Measurements from ENCODE around the gene PCDHB14. TPM values are rescaled to one million over a fixed set of nuclear protein-coding genes. Genes with fewer than 3 reads are reported as not detected.
A peak's percentile ranks its signal among the peaks of the same experiment; 100 is the strongest.
"Not testable (repeated sequence)": the region's sequence is repeated elsewhere in the genome, so short reads cannot be mapped to it uniquely, and the experiment has no call there.

Gene PCDHB14
- total RNA-seq, 1 experiment from 2014 or later, result 0.48 TPM

DNA sequence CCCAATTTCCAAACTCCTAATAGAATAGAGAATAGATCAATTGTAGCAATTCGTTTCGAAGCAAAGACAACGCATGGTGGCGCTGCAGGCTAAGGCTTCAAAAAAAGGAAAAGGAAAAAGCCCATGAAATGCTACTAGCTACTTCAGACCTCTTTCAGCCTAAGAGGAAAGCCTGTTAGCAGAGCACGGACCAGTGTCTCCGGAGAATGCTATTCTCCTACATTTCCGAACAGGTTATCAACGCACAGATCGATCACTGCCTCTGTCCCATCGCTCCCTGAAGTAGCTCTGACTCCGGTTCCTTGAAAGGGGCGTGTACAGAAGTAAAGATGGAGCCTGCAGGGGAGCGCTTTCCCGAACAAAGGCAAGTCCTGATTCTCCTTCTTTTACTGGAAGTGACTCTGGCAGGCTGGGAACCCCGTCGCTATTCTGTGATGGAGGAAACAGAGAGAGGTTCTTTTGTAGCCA lies 22.1 kb downstream of the PCDHB14 start, which contains the start of gene PCDHB15:
TSS of gene PCDHB15 (plus strand) at position 146 of the 468 bp plus-strand sequence. CDS start at position 330, 184 bp downstream.
- no peaks in the 10 kb centered on the region for H3K4me1 ChIP-seq (ENCODE audit: low read length)
- no peak within 1 kb of the TSS for H3K4me2 ChIP-seq (ENCODE audit: low read depth, low read length, poor library complexity, severe bottlenecking)
- H2AFZ ChIP-seq (ENCODE audit: low read length), result no peak within 1 kb of the TSS
- H3K27ac ChIP-seq (ENCODE audit: low read length), result no peak within 1 kb of the TSS
- peaks cover 16% of the 10 kb centered on the region for H3K9me3 ChIP-seq (ENCODE audit: low read length)
- no peak for DNase-seq
- H3K9ac ChIP-seq (ENCODE audit: low read length), result no peak within 1 kb of the TSS
- H4K20me1 ChIP-seq (ENCODE audit: insufficient read depth, low read depth, low read length), result no peaks in the 10 kb centered on the region
- no peaks in the 10 kb centered on the region for H3K79me2 ChIP-seq (ENCODE audit: low read length)
- no peaks in the 10 kb centered on the region for H3K9me2 ChIP-seq (replicated peaks; ENCODE audit: insufficient read depth, low read length)
- no peaks in the 10 kb centered on the region for H3K27me3 ChIP-seq (ENCODE audit: low read length)
- H3K4me3 ChIP-seq (ENCODE audit: low read length), result no peak within 1 kb of the TSS
- H3K36me3 ChIP-seq (ENCODE audit: insufficient read depth, low read length), result no peaks in the 10 kb centered on the region

DNA sequence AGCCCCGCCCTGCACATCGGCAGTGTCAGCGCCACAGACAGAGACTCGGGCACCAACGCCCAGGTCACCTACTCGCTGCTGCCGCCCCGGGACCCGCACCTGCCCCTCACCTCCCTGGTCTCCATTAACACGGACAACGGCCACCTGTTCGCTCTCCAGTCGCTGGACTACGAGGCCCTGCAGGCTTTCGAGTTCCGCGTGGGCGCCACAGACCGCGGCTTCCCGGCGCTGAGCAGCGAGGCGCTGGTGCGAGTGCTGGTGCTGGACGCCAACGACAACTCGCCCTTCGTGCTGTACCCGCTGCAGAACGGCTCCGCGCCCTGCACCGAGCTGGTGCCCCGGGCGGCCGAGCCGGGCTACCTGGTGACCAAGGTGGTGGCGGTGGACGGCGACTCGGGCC lies 23.8 kb downstream of the PCDHB14 start:
- H3K27me3 ChIP-seq (ENCODE audit: low read length); H3K4me2 ChIP-seq (ENCODE audit: low read depth, low read length, poor library complexity, severe bottlenecking); H3K36me3 ChIP-seq (ENCODE audit: insufficient read depth, low read length); H4K20me1 ChIP-seq (ENCODE audit: insufficient read depth, low read depth, low read length); H2AFZ ChIP-seq (ENCODE audit: low read length); H3K9ac ChIP-seq (ENCODE audit: low read length); DNase-seq; H3K27ac ChIP-seq (ENCODE audit: low read length); H3K4me1 ChIP-seq (ENCODE audit: low read length); H3K4me3 ChIP-seq (ENCODE audit: low read length); H3K9me2 ChIP-seq (replicated peaks; ENCODE audit: insufficient read depth, low read length); H3K79me2 ChIP-seq (ENCODE audit: low read length): not testable (repeated sequence)
- H3K9me3 ChIP-seq (ENCODE audit: low read length), result peaks cover 30% of the 10 kb centered on the region

DNA sequence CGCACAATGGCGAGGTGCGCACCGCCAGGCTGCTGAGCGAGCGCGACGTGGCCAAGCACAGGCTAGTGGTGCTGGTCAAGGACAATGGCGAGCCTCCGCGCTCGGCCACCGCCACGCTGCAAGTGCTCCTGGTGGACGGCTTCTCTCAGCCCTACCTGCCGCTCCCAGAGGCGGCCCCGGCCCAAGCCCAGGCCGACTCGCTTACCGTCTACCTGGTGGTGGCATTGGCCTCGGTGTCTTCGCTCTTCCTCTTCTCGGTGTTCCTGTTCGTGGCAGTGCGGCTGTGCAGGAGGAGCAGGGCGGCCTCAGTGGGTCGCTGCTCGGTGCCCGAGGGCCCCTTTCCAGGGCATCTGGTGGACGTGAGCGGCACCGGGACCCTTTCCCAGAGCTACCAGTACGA lies 24.3 kb downstream of the PCDHB14 start:
- H3K4me1 ChIP-seq (ENCODE audit: low read length); H3K9ac ChIP-seq (ENCODE audit: low read length); H3K9me2 ChIP-seq (replicated peaks; ENCODE audit: insufficient read depth, low read length); DNase-seq; H3K4me3 ChIP-seq (ENCODE audit: low read length); H3K27me3 ChIP-seq (ENCODE audit: low read length); H3K36me3 ChIP-seq (ENCODE audit: insufficient read depth, low read length); H4K20me1 ChIP-seq (ENCODE audit: insufficient read depth, low read depth, low read length); H3K27ac ChIP-seq (ENCODE audit: low read length); H2AFZ ChIP-seq (ENCODE audit: low read length); H3K79me2 ChIP-seq (ENCODE audit: low read length); H3K4me2 ChIP-seq (ENCODE audit: low read depth, low read length, poor library complexity, severe bottlenecking): not testable (repeated sequence)
- peaks cover 31% of the 10 kb centered on the region for H3K9me3 ChIP-seq (ENCODE audit: low read length)

DNA sequence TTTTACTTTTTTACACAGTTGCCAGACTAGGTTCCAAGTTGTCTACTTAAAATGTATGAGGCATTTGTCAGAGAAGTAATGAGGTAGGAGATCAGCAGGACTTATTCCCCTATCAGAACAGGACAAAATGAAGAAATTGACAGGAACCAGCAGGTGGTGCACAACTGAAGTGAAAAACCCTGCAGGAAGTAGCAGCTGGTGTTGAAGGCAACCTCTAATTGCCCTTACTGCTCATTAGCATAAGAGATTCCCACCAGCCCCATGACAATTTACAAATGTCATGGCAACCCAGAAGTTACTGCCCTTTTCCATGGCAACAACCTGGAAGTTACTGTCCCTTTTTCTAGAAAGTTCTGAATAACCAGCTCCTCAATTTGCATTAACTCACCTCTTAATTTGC lies 27.4 kb downstream of the PCDHB14 start:
- no peaks in the 10 kb centered on the region for H4K20me1 ChIP-seq (ENCODE audit: insufficient read depth, low read depth, low read length)
- no peaks in the 10 kb centered on the region for H3K79me2 ChIP-seq (ENCODE audit: low read length)
- H3K4me3 ChIP-seq (ENCODE audit: low read length), result no peak overlapping the region
- H3K4me2 ChIP-seq (ENCODE audit: low read depth, low read length, poor library complexity, severe bottlenecking), result no peak overlapping the region
- H3K4me1 ChIP-seq (ENCODE audit: low read length), result no peaks in the 10 kb centered on the region
- H3K27me3 ChIP-seq (ENCODE audit: low read length), result no peaks in the 10 kb centered on the region
- no peak overlapping the region for H3K27ac ChIP-seq (ENCODE audit: low read length)
- no peak overlapping the region for H3K9ac ChIP-seq (ENCODE audit: low read length)
- peaks cover 40% of the 10 kb centered on the region for H3K9me3 ChIP-seq (ENCODE audit: low read length)
- no peak for DNase-seq
- no peak overlapping the region for H2AFZ ChIP-seq (ENCODE audit: low read length)
- no peaks in the 10 kb centered on the region for H3K9me2 ChIP-seq (replicated peaks; ENCODE audit: insufficient read depth, low read length)
- H3K36me3 ChIP-seq (ENCODE audit: insufficient read depth, low read length), result no peaks in the 10 kb centered on the region

DNA sequence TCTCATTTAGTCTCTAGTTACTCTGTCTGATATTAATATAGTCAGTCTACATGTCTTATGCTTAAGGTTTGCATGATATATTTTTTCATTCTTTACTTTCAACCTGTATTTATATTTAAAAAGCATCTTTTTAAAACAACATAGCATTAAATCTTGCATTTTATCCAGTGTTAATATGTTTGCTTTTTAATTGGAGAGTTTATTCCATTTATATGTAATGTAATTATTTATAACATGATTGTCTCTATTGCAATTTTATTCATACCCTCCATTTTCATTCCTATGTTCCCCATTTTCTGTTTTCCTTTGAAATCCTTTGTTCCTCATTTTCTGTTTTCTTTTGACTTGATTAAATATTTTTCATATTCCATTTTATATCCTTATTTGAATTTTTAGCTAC lies 35.3 kb downstream of the PCDHB14 start:
- H3K9me3 ChIP-seq (ENCODE audit: low read length), result peaks cover 68% of the 10 kb centered on the region
- no peaks in the 10 kb centered on the region for H3K79me2 ChIP-seq (ENCODE audit: low read length)
- no peaks in the 10 kb centered on the region for H3K9me2 ChIP-seq (replicated peaks; ENCODE audit: insufficient read depth, low read length)
- no peak overlapping the region for H3K27ac ChIP-seq (ENCODE audit: low read length)
- H4K20me1 ChIP-seq (ENCODE audit: insufficient read depth, low read depth, low read length), result no peaks in the 10 kb centered on the region
- no peak overlapping the region for H3K4me3 ChIP-seq (ENCODE audit: low read length)
- no peaks in the 10 kb centered on the region for H3K27me3 ChIP-seq (ENCODE audit: low read length)
- DNase-seq, result no peak
- H3K9ac ChIP-seq (ENCODE audit: low read length), result no peak overlapping the region
- H3K36me3 ChIP-seq (ENCODE audit: insufficient read depth, low read length), result no peaks in the 10 kb centered on the region
- no peaks in the 10 kb centered on the region for H3K4me1 ChIP-seq (ENCODE audit: low read length)
- H3K4me2 ChIP-seq (ENCODE audit: low read depth, low read length, poor library complexity, severe bottlenecking), result no peak overlapping the region
- H2AFZ ChIP-seq (ENCODE audit: low read length), result no peak overlapping the region

DNA sequence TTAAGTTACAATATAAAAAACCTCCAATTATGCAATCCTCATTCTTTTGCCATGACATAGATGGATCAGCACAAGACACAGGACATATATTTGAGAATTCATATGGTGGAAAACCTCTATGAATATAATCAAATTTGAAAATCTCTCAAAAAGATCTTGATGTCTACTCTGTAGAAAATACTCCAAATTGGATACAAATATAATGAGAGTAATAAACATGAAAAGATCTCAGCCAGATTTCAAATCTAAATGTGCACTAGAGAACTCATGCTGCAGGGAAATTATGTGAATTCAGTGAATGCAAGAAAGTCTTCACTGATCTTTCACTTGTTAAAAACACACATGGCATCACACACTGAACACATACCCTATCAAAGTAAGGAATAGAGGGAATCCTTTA lies 35.8 kb downstream of the PCDHB14 start:
- Histone ChIP-seq H3K9ac (ENCODE audit: low read length) (no peak overlapping the region), H3K4me1 (ENCODE audit: low read length) (no peaks in the 10 kb centered on the region), H2AFZ (ENCODE audit: low read length) (no peak overlapping the region), H3K79me2 (ENCODE audit: low read length) (no peaks in the 10 kb centered on the region), H3K4me2 (ENCODE audit: low read depth, low read length, poor library complexity, severe bottlenecking) (no peak overlapping the region), H3K27ac (ENCODE audit: low read length) (no peak overlapping the region), H3K36me3 (ENCODE audit: insufficient read depth, low read length) (no peaks in the 10 kb centered on the region), H3K4me3 (ENCODE audit: low read length) (no peak overlapping the region), H4K20me1 (ENCODE audit: insufficient read depth, low read depth, low read length) (no peaks in the 10 kb centered on the region), H3K9me2 (replicated peaks; ENCODE audit: insufficient read depth, low read length) (no peaks in the 10 kb centered on the region), H3K9me3 (ENCODE audit: low read length) (peaks cover 64% of the 10 kb centered on the region), H3K27me3 (ENCODE audit: low read length) (no peaks in the 10 kb centered on the region)
- no peak for DNase-seq

DNA sequence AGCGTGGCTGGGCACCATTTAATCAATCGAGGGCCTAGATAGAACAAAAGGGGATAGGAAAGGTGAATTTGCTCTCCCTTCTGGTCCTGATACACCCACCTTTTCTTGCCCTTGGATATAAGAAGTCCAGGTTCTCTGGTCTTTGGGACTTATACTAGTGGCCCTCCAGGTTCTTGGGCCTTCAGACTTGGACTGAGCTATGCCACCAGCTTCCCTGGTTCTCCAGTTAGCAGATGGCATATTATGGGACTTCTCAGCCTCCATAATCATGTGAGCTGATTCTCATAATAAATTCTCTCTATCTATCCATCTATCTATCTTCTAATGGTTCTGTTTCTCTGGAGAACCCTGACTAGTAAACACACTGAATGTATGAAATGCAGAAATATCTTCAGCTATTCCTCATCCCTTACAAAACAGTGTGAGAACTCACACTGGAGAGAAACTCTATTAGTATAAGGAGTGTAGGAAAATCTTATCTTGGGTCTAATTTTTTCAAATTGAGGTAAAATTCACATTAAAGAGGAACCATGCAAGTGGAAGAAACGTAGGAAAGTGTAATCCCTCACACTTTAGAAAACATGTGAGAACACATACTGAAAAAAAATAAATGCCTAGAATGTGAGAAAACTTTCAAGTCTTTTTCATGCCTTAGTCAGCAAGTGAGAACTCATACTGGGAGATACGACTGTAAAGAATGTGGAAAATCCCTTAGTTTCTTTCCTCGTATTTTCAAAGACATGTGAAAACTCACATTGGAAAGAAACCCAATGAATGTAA lies 37.5 kb downstream of the PCDHB14 start:
- no peak overlapping the region for H2AFZ ChIP-seq (ENCODE audit: low read length)
- no peaks in the 10 kb centered on the region for H3K36me3 ChIP-seq (ENCODE audit: insufficient read depth, low read length)
- H3K9ac ChIP-seq (ENCODE audit: low read length), result no peak overlapping the region
- no peaks in the 10 kb centered on the region for H4K20me1 ChIP-seq (ENCODE audit: insufficient read depth, low read depth, low read length)
- no peaks in the 10 kb centered on the region for H3K4me1 ChIP-seq (ENCODE audit: low read length)
- H3K4me3 ChIP-seq (ENCODE audit: low read length), result 0 out of 2 replicates have a peak overlapping the region, but pooled peaks have one; percentile 9
- no peaks in the 10 kb centered on the region for H3K27me3 ChIP-seq (ENCODE audit: low read length)
- no peaks in the 10 kb centered on the region for H3K79me2 ChIP-seq (ENCODE audit: low read length)
- no peak overlapping the region for H3K27ac ChIP-seq (ENCODE audit: low read length)
- H3K4me2 ChIP-seq (ENCODE audit: low read depth, low read length, poor library complexity, severe bottlenecking), result no peak overlapping the region
- peak; percentile 48 for DNase-seq
- H3K9me3 ChIP-seq (ENCODE audit: low read length), result peaks cover 61% of the 10 kb centered on the region
- no peaks in the 10 kb centered on the region for H3K9me2 ChIP-seq (replicated peaks; ENCODE audit: insufficient read depth, low read length)

DNA sequence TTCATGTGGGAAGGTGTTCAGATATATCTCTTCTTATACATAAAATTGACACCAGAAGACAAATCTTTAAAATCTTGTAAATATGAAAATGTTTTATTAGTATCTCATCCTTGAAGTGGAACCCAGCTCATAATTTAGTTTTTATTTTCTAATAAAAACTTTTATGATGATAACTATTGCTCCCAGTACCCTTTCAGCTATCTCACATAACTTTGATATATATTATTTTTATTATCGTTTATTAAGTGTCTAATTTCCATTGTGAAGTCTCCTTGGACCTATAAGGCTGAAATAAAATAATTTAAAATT lies 38.0 kb downstream of the PCDHB14 start:
- DNase-seq, result no peak
- no peak overlapping the region for H3K4me3 ChIP-seq (ENCODE audit: low read length)
- H3K9me3 ChIP-seq (ENCODE audit: low read length), result peaks cover 62% of the 10 kb centered on the region
- H3K9ac ChIP-seq (ENCODE audit: low read length), result no peak overlapping the region
- no peak overlapping the region for H3K4me2 ChIP-seq (ENCODE audit: low read depth, low read length, poor library complexity, severe bottlenecking)
- no peak overlapping the region for H3K27ac ChIP-seq (ENCODE audit: low read length)
- no peak overlapping the region for H2AFZ ChIP-seq (ENCODE audit: low read length)
- no peaks in the 10 kb centered on the region for H3K79me2 ChIP-seq (ENCODE audit: low read length)
- H3K4me1 ChIP-seq (ENCODE audit: low read length), result no peaks in the 10 kb centered on the region
- no peaks in the 10 kb centered on the region for H4K20me1 ChIP-seq (ENCODE audit: insufficient read depth, low read depth, low read length)
- 0 out of 2 replicates have a peak, but pooled peaks cover under 1% of the 10 kb centered on the region for H3K36me3 ChIP-seq (ENCODE audit: insufficient read depth, low read length)
- no peaks in the 10 kb centered on the region for H3K9me2 ChIP-seq (replicated peaks; ENCODE audit: insufficient read depth, low read length)
- H3K27me3 ChIP-seq (ENCODE audit: low read length), result no peaks in the 10 kb centered on the region

All from Karpas-422 (cell line).